Pancreas (tissue), 10 donors: ENCODE measurements around the gene COX19. TPM values are rescaled to one million over a fixed set of nuclear protein-coding genes. Genes with fewer than 3 reads are reported as not detected.

Source experiments
- ATAC-seq, 4 donors: fragments of 200-7000 bp; cut with Tn5 transposase; one replicate each; pipeline versions ENCODE4 v1.8.0 to v1.9.1; 2020; ENCODE audit warnings: mild to moderate bottlenecking in 4 of 4, moderate library complexity in 4 of 4
- DNase-seq, 6 donors: peaks; one replicate each; pipeline ENCODE4 v3.0.0-alpha.2; 2020
- FAIRE-seq: peaks from 2 replicates; lab custom pipeline; 2012; peaks lifted over from hg19 to GRCh38; lab: Jason Lieb, UNC
- H3K27ac ChIP-seq, 4 donors: fragments of 200-600 bp; sonication (generic); 1 replicate in 3 of 4; 2 replicates in 1 of 4; pipeline versions ENCODE4 v1.5.0 to v1.8.0; 2020
- H3K27me3 ChIP-seq, 4 donors: fragments of 200-600 bp; one replicate each; pipeline ENCODE4 v1.8.0; 2021
- H3K36me3 ChIP-seq, 3 donors: fragments of 200-600 bp; sonication (generic) in 1 of 3; one replicate each; pipeline versions ENCODE4 v1.5.0 to v1.8.0; 2020 to 2021
- H3K4me1 ChIP-seq, 3 donors: fragments of 200-600 bp; one replicate each; pipeline ENCODE4 v1.8.0; 2021
- H3K4me3 ChIP-seq, 4 donors: fragments of 200-600 bp; sonication (generic) in 2 of 4; one replicate each; pipeline versions ENCODE4 v1.5.0 to v1.8.0; 2020 to 2021
- H3K9me3 ChIP-seq, 4 donors: fragments of 200-600 bp; one replicate each; pipeline ENCODE4 v1.8.0; 2021
- CTCF ChIP-seq, 4 donors: fragments of 200-600 bp; sonication (generic) in 3 of 4; IDR thresholded peaks; one replicate each; pipeline versions ENCODE4 v1.5.0 to v1.8.0; 2021; ENCODE audit warnings: antibody characterized with exemption in 4 of 4
- WGBS, 2 donors: extraction: QIAGEN DNeasy Blood & Tissue Kit; methylation state at CpG; one replicate each; pipeline ENCODE4 v1.1.7; 2013; 5-methylcytosine and 5-hydroxymethylcytosine counted together
- intact Hi-C, 3 donors: fragments of 100-400 bp; cut with DNase I; formaldehyde crosslinking; loops; one replicate each; pipeline versions ENCODE4 v1.11.1 to v1.14.2; 2022
- polyA plus RNA-seq, 2 donors: library from polyadenylated mRNA; stranded (reverse); fragments of 200-250 nt; gene quantifications; one replicate each; pipeline ENCODE4 v1.2.3, GENCODE V29; 2013
- total RNA-seq, 6 donors: library from RNA; stranded (reverse); fragmentation: NEBNext Ultra II Directional in 4 of 6; extraction: Animal tissue kit (Norgen Biotek cat#: 25700) in 4 of 6; gene quantifications; one replicate each; pipeline versions ENCODE4 v1.2.1 to v1.2.4, GENCODE V29; 2021 to 2023
- donor health status: healthy with polysubstance abuse.
- donor health status: DM: no; HTN: no; CAD: no; lungs with moderate emphysema.
- donor health status: DM: no; HTN: no; CAD: no.
- donor health status: control.
- donor health status: control.
- donor health status: Bipolar disorder and iron deficiency.
- donor health status: DM: yes; HTN: yes; CAD: no.
- donor health status: DM: no; HTN: no; CAD: no.
- donor health status: DM: no; HTN: no; CAD: no.
- donor health status: DM: yes; HTN: yes; CAD: no.

The COX19 gene
- total and polyA plus RNA-seq, 8 donors: 4.2 to 9.1 (median 6.4) TPM

- no peaks in the 10 kb centered on the region for H3K4me1 ChIP-seq
- H3K4me3 ChIP-seq: no peak overlapping the region
- FAIRE-seq (no peak), DNase-seq (peak in 2 of 6 donors; percentile 22 to 74), ATAC-seq (no peak)
- intact Hi-C loops: no loop called here
- no peak for TF ChIP-seq CTCF (IDR thresholded peaks at IDR 0.05)
- WGBS, 2 donors: 89 to 90% methylated on average over 13 of the region's 13 CpGs
- H3K36me3 ChIP-seq: no peaks in the 10 kb centered on the region
- no peaks in the 10 kb centered on the region for H3K9me3 ChIP-seq
- H3K27ac ChIP-seq: no peak overlapping the region
- H3K27me3 ChIP-seq: no peaks in the 10 kb centered on the region
Measured at GRCh38 chr7:1018334-1018695, 43.0 kb upstream of the COX19 start.

- 93 to 95% methylated on average over 34 of the region's 34 CpGs for WGBS, 2 donors
Measured at GRCh38 chr7:1017586-1018333, 42.4 kb upstream of the COX19 start.

GRCh38 chr7:1016577-1017531 is 41.5 kb upstream of the COX19 start:
- H3K36me3 ChIP-seq: no peaks in the 10 kb centered on the region

More at GRCh38 chr7:1017586-1018333, 42.4 kb upstream of the COX19 start:
- no peak for ATAC-seq
- Histone ChIP-seq H3K4me3 (no peak overlapping the region), H3K27me3 (no peaks in the 10 kb centered on the region), H3K36me3 (no peaks in the 10 kb centered on the region), H3K4me1 (no peaks in the 10 kb centered on the region), H3K27ac (no peak overlapping the region), H3K9me3 (no peaks in the 10 kb centered on the region)
- peak in 2 of 6 donors; percentile 23 to 41 for DNase-seq
- no peak for TF ChIP-seq CTCF (IDR thresholded peaks at IDR 0.05)
- FAIRE-seq: no peak
- intact Hi-C loops: no loop called here

More at GRCh38 chr7:1016577-1017531, 41.5 kb upstream of the COX19 start:
- no peak overlapping the region for H3K27ac ChIP-seq
- DNase-seq (peak in 2 of 6 donors; percentile 34 to 70), FAIRE-seq (no peak), ATAC-seq (no peak)
- no peaks in the 10 kb centered on the region for H3K9me3 ChIP-seq
- intact Hi-C loops: no loop called here
- no peak for TF ChIP-seq CTCF (IDR thresholded peaks at IDR 0.05)
- no peaks in the 10 kb centered on the region for H3K4me1 ChIP-seq
- H3K4me3 ChIP-seq: no peak overlapping the region
- no peaks in the 10 kb centered on the region for H3K27me3 ChIP-seq
- 93 to 95% methylated on average over 50 to 51 of the region's 51 CpGs for WGBS, 2 donors
